Skin epidermis (tissue), 12 donors: ENCODE results near the gene HMX1.

Experiments
- H3K27ac ChIP-seq, 21 experiments: fragments of 200-600 bp; sonication (generic) in 11 of 21; one replicate each; pipeline ENCODE4 v1.5.0; 2020; ENCODE audit warnings: mild to moderate bottlenecking in 3 of 21, inconsistent platforms in 2 of 21, moderate library complexity in 2 of 21
- H3K4me3 ChIP-seq, 7 experiments: fragments of 200-600 bp; sonication (generic) in 2 of 7; one replicate each; pipeline ENCODE4 v1.5.0; 2020; ENCODE audit warnings: inconsistent platforms in 2 of 7, mild to moderate bottlenecking in 2 of 7, moderate library complexity in 1 of 7

Gene HMX1

GRCh38 chr4:8860096-8860891, 11.3 kb downstream of the HMX1 start:
- Histone ChIP-seq H3K4me3 (no peak overlapping the region), H3K27ac (no peak overlapping the region)

GRCh38 chr4:8859550-8860095, 12.0 kb downstream of the HMX1 start:
- H3K27ac ChIP-seq: no peak overlapping the region
- H3K4me3 ChIP-seq: no peak overlapping the region

GRCh38 chr4:8858701-8859210, 12.9 kb downstream of the HMX1 start:
- H3K4me3 ChIP-seq: no peak overlapping the region
- no peak overlapping the region for H3K27ac ChIP-seq

GRCh38 chr4:8857766-8858700, 13.6 kb downstream of the HMX1 start:
- Histone ChIP-seq H3K27ac (no peak overlapping the region), H3K4me3 (peak overlapping the region in 1 of 7 experiments; percentile 9)

GRCh38 chr4:8856835-8857621, 14.6 kb downstream of the HMX1 start:
- Histone ChIP-seq H3K27ac (no peak overlapping the region), H3K4me3 (peak overlapping the region in 2 of 7 experiments; percentile 9)

- Histone ChIP-seq H3K4me3 (no peak overlapping the region), H3K27ac (no peak overlapping the region)
Measured at GRCh38 chr4:8855818-8856245, 15.8 kb downstream of the HMX1 start.

GRCh38 chr4:8854931-8855330, 16.7 kb downstream of the HMX1 start:
- H3K27ac ChIP-seq: no peak overlapping the region
- no peak overlapping the region for H3K4me3 ChIP-seq

GRCh38 chr4:8854016-8854415, 17.6 kb downstream of the HMX1 start:
- Histone ChIP-seq H3K27ac (no peak overlapping the region), H3K4me3 (no peak overlapping the region)

GRCh38 chr4:8853249-8853648, 18.4 kb downstream of the HMX1 start:
- Histone ChIP-seq H3K27ac (no peak overlapping the region), H3K4me3 (no peak overlapping the region)

GRCh38 chr4:8852118-8852704, 19.4 kb downstream of the HMX1 start:
- Histone ChIP-seq H3K27ac (no peak overlapping the region), H3K4me3 (no peak overlapping the region)

- Histone ChIP-seq H3K27ac (no peak overlapping the region), H3K4me3 (no peak overlapping the region)
Measured at GRCh38 chr4:8851321-8852117, 20.1 kb downstream of the HMX1 start.

- no peak overlapping the region for H3K27ac ChIP-seq
- no peak overlapping the region for H3K4me3 ChIP-seq
Measured at GRCh38 chr4:8850830-8851188, 20.8 kb downstream of the HMX1 start.

GRCh38 chr4:8850074-8850829, 21.4 kb downstream of the HMX1 start:
- H3K27ac ChIP-seq: no peak overlapping the region
- H3K4me3 ChIP-seq: no peak overlapping the region

GRCh38 chr4:8849266-8850073, 22.2 kb downstream of the HMX1 start:
- no peak overlapping the region for H3K27ac ChIP-seq

GRCh38 chr4:8848507-8849265, 23.0 kb downstream of the HMX1 start:
- no peak overlapping the region for H3K4me3 ChIP-seq
- H3K27ac ChIP-seq: no peak overlapping the region

More at GRCh38 chr4:8849266-8850073, 22.2 kb downstream of the HMX1 start:
- H3K4me3 ChIP-seq: no peak overlapping the region

GRCh38 chr4:8847764-8848163, 23.9 kb downstream of the HMX1 start:
- Histone ChIP-seq H3K4me3 (no peak overlapping the region), H3K27ac (no peak overlapping the region)
